Measurements from ENCODE around the gene GALNT2.

The GALNT2 gene

DNA sequence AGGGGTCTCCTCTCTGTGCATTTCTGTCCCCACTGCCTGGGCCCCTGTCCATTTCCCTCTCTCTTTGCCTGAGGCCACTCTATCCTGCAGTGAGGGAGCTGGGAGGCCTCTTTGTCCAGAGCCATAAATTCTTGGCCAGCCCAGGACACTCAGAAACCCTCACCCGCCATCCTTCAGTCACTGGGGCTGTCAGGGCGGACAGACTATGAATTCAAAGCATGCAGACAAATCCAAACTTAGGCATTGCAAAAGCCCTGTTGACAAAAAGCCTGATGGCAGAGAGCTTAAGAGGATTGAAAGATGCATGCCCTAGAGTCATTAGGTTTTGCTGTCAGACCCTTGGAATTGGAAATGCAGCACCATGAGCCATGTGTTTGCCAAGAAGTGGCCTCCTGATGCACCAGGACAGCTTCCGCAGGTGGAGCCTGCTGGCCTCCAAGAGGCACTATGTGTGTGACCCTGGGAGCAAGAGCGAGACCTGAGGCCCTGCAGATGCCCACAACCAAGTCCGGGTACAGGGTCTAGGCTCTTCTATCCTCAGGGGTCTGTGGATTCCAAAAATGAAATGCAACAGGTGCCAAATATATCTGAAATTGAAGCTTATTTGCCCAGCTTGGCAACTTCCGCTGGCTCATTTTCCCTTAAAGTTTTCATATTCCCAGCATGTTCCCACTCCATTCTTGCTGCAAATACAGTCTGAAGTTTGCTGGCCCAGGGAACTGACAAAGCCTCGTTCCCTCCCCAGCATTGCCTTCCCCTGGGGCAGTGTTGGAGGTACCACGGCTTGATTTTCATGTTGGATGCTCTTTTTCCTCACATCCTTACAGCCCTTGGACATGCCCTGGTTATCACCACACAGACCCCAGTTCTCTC lies 181.2 kb downstream of the GALNT2 start:
- TF ChIP-seq GATA1 (IDR thresholded peaks at IDR 0.05; ENCODE audit: low read depth, low read length) (no peak), POLR2A (IDR thresholded peaks at IDR 0.05; ENCODE audit: low read length) (no peak)

DNA sequence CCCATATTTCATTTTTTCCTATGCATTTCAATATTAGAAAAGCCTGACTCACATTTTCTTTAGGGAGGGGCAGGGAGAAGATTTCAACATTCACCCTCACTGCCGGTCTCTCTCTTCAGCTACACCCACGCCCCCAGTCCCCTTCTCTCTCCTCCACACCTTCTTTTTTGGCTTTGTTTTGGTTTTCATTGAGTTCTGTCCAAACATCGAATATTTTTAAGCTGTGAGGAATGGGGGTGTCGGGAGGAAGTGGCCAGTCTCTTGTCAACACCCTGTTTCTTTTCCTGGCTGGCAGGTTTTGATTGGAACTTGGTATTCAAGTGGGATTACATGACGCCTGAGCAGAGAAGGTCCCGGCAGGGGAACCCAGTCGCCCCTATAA lies 181.8 kb downstream of the GALNT2 start:
- TF ChIP-seq POLR2A (IDR thresholded peaks at IDR 0.05; ENCODE audit: low read length) (no peak), GATA1 (IDR thresholded peaks at IDR 0.05; ENCODE audit: low read depth, low read length) (no peak)
- no peak for DNase-seq

More for the DNA sequence above, 181.2 kb downstream of the GALNT2 start:
- DNase-seq: no peak

GRCh38 chr1:230249695-230250480 lies 182.8 kb downstream of the GALNT2 start:
- no peak for TF ChIP-seq GATA1 (IDR thresholded peaks at IDR 0.05; ENCODE audit: low read depth, low read length)
- no peak for TF ChIP-seq POLR2A (IDR thresholded peaks at IDR 0.05; ENCODE audit: low read length)
- no peak for DNase-seq

- no peak for TF ChIP-seq POLR2A (IDR thresholded peaks at IDR 0.05; ENCODE audit: low read length)
- no peak for TF ChIP-seq GATA1 (IDR thresholded peaks at IDR 0.05; ENCODE audit: low read depth, low read length)
- DNase-seq: no peak
Measured at GRCh38 chr1:230250666-230251065, 183.6 kb downstream of the GALNT2 start.

GRCh38 chr1:230251644-230252191 lies 184.7 kb downstream of the GALNT2 start:
- DNase-seq: no peak

DNA sequence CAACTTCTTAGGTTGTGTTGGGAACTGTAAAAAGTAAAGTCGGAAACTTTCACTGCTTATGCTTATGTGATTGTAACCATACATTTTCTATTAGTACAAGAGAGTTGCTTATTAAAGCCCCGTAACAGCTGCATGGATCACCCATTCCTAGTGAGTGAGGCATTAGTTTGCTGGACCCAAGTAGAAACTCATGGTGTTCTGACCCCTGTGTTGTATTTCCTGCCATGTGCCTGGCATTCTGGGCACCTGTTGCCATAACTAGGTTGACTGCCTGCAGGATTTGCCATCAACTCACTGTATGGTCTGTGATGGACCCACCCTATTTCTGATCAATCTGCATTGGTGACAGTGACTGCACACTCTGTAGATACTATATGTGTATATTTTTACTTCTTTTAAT lies 186.1 kb downstream of the GALNT2 start:
- TF ChIP-seq POLR2A (IDR thresholded peaks at IDR 0.05; ENCODE audit: low read length) (no peak), GATA1 (IDR thresholded peaks at IDR 0.05; ENCODE audit: low read depth, low read length) (no peak)
- no peak for DNase-seq

More at GRCh38 chr1:230251644-230252191, 184.7 kb downstream of the GALNT2 start:
- no peak for TF ChIP-seq GATA1 (IDR thresholded peaks at IDR 0.05; ENCODE audit: low read depth, low read length)
- no peak for TF ChIP-seq POLR2A (IDR thresholded peaks at IDR 0.05; ENCODE audit: low read length)

DNA sequence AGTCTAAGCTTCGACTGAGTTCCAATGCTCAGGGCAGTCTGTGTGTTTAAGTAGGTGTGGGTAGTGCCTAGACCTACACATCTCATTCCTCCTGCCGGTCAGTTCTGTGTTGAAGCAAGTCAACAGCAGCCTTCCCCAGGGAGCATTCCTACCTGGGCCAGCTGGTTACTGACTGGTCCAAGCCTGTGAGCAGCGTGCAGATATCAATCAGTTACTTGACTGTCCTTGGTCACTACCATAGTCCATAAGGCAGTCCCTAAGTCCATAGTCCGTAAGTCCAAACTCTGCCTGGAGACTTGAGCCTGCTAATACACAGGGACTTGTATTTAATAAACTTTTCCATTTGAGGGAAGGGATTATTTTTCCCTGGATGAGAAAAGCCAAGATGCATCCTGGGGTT lies 187.2 kb downstream of the GALNT2 start:
- no peak for DNase-seq
- no peak for TF ChIP-seq GATA1 (IDR thresholded peaks at IDR 0.05; ENCODE audit: low read depth, low read length)

DNA sequence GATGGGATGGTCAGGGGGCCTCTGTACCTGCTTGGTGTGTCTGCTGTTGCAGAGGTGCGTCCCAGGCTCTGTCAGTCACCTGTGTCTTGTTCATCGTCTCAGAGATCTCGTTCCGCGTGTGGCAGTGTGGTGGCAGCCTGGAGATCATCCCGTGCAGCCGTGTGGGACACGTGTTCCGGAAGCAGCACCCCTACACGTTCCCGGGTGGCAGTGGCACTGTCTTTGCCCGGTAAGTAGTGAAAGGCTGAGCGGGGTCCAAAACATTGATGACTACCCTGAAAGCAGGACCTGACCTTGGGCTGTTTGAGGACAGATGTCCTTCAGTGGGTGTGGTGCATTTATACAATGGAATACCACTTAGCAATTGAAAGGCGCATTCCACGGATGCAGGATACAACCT lies 188.1 kb downstream of the GALNT2 start:
- TF ChIP-seq GATA1 (IDR thresholded peaks at IDR 0.05; ENCODE audit: low read depth, low read length) (no peak), POLR2A (IDR thresholded peaks at IDR 0.05; ENCODE audit: low read length) (no peak)
- no peak for DNase-seq

GRCh38 chr1:230255991-230256390 lies 189.0 kb downstream of the GALNT2 start:
- no peak for TF ChIP-seq GATA1 (IDR thresholded peaks at IDR 0.05; ENCODE audit: low read depth, low read length)
- TF ChIP-seq POLR2A (IDR thresholded peaks at IDR 0.05; ENCODE audit: low read length): no peak
- no peak for DNase-seq

DNA sequence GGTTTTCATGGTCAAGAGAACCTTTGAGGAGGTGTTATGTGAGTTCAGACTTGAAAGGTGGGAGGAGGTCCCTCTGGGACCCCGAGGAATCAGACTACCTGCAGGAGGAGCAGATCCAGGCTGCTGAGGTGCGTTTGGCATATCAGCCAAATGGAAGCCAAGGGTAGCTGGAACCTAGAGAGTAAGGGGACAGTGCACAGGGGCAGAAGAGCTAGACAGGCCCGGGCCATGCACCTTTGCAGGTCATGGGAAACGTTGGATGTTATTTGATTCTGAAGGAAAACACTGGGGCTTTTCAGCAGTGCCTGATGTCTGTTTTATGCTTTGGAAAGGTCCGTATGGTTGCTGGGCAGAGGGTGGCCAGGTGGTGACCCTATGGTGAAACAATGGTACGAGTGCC lies 189.9 kb downstream of the GALNT2 start:
- TF ChIP-seq POLR2A (IDR thresholded peaks at IDR 0.05; ENCODE audit: low read length) (no peak), GATA1 (IDR thresholded peaks at IDR 0.05; ENCODE audit: low read depth, low read length) (no peak)
- no peak for DNase-seq

DNA sequence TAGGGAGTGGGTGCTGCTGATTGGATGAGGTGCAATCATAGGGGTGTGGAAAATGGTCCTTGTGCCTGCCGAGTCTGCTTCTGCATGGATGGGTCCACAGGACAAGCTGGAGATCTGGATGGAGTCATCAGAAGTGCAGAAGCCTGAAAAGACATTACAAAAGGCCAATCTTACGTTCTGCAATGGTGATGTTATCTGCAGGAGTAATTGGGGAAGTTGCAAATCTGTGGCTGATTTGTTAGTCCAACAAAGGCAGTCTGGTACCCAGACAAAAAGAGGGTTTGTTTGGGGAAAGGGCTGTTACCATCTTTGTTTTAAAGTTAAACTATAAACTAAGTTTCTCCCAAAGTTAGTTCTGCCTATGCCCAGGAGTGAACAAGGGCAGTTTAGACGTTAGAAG lies 192.6 kb downstream of the GALNT2 start:
- TF ChIP-seq GATA1 (IDR thresholded peaks at IDR 0.05; ENCODE audit: low read depth, low read length) (no peak), POLR2A (IDR thresholded peaks at IDR 0.05; ENCODE audit: low read length) (no peak)

DNA sequence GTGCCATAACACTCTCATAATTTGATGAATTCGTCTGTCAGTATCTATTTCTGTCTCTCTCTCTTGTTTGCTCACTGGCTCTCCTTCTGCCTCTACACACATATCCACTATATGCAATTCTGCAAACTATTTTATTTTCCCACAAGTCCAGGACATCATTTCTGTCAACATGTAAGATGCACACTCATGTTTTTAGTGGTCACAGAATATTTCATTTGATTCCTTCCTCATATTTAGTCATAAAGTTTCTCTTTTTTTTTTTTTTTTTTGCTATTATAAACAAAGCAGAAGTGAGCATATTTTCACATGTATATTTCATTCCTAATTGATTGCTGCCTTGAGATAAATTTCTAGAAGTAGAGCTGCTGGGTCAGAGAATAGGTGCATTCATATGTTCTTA lies 193.8 kb downstream of the GALNT2 start:
- TF ChIP-seq POLR2A (IDR thresholded peaks at IDR 0.05; ENCODE audit: low read length): no peak
- DNase-seq: no peak

More for the DNA sequence above, 192.6 kb downstream of the GALNT2 start:
- DNase-seq: no peak

DNA sequence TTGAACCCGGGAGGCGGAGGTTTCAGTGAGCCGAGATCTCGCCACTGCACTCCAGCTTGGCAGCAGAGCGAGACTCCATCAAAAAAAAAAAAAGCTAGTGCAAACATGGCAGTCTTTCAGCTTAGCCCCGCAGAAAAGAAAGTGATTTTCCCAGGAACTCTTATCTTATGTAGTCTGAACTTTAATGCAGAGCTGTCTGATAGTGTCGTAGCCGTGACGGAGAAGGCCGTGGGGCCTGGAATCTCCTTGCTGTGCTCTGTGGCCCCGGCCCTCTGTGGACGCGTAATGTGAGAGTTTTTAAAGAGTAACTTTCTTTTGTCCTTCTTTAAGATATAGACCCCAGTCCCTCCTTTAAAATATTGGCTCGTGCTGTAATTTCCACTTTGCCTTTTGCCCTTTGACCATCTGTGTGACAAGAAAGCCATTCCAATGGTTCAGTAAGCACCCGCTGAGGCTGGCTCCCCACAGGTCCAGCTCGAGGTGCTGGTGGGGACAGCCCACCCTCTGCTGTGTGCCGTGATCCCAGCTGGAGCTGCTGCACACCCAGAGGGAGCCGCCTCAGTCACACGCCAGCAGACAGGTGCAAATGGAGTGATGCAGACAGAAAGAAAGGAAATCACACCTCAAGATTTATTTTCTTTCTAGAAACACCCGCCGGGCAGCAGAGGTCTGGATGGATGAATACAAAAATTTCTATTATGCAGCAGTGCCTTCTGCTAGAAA lies 195.1 kb downstream of the GALNT2 start:
- no peak for DNase-seq
- no peak for TF ChIP-seq POLR2A (IDR thresholded peaks at IDR 0.05; ENCODE audit: low read length)
- no peak for TF ChIP-seq GATA1 (IDR thresholded peaks at IDR 0.05; ENCODE audit: low read depth, low read length)
